GM12892 (cell line): ENCODE measurements around the gene SNX32.

Source experiments
- POLR2A ChIP-seq: IDR thresholded peaks from 2 replicates; pipeline ENCODE4 v1.6.1; 2011; ENCODE audit warnings: low read depth, low read length, control low read depth
- POLR2AphosphoS5 ChIP-seq: IDR thresholded peaks from 2 replicates; pipeline ENCODE4 v1.6.1; 2011; ENCODE audit warnings: low read depth, low read length, control low read depth
- TAF1 ChIP-seq: IDR thresholded peaks from 2 replicates; pipeline ENCODE4 v1.6.1; 2011; ENCODE audit warnings: low read depth, mild to moderate bottlenecking, control low read depth, low read length, borderline replicate concordance

DNA sequence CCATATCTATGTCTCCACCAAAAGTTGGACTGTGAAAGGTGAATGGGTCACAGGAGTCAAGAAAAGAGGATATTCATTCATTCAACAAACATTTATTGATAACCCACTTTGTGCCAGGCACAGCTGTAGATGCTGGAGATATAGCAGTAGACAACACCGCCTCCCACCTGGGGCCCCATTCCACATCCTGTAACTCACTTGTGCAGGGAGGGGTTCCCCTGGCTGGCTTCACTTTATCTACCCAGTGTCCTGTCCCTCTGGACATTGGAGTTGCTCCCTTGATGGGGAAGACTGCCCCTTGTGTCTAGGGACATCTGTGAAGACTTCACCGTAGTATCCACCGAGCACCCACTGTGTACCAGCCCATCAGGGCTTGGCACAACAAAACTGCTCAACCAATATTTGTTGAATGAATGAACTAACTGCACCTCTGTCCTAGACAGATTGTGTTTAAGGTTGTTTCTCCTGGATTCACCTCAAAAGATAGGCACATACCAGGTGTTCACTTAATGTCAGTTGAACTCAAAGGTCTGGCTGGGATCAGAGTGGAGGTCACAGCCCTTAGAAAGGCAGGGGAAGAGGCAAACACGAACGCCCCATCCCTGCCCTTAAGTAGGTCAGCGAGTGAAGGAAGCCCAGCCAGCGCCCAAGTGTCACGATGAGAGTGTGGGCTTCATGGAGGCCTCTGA is 48.3 kb upstream of the SNX32 start:
- TF ChIP-seq TAF1 (no peak), POLR2A (no peak), POLR2AphosphoS5 (no peak)
